Gastroesophageal sphincter (tissue), 4 donors: Measurements from ENCODE around the gene WNT7A. TPM values are rescaled to one million over a fixed set of nuclear protein-coding genes. Genes with fewer than 3 reads are reported as not detected.

Experiments
- ATAC-seq: fragments of 150-250 bp; one replicate; pipeline ENCODE4 v1.9.1; 2016; ENCODE audit warnings: mild to moderate bottlenecking, moderate library complexity
- H3K27ac ChIP-seq, 4 donors: fragments of 200-600 bp; sonication (generic) in 3 of 4; 1 replicate in 3 of 4; 2 replicates in 1 of 4; pipeline ENCODE4 v1.5.1; 2016 to 2019
- H3K27me3 ChIP-seq: fragments of 200-600 bp; sonication (generic); one replicate; pipeline ENCODE4 v1.5.1; 2019
- H3K36me3 ChIP-seq, 2 donors: fragments of 200-600 bp; sonication (generic); one replicate each; pipeline ENCODE4 v1.5.1; 2019; ENCODE audit warnings: control low read depth in 1 of 2
- H3K4me1 ChIP-seq, 3 donors: fragments of 200-600 bp; sonication (generic); 1 replicate in 2 of 3; 2 replicates in 1 of 3; pipeline ENCODE4 v1.5.1; 2016 to 2019; ENCODE audit warnings: control low read depth in 2 of 3
- H3K4me3 ChIP-seq, 2 donors: fragments of 200-600 bp; sonication (generic); one replicate each; pipeline ENCODE4 v1.5.1; 2019; ENCODE audit warnings: mild to moderate bottlenecking in 1 of 2, moderate library complexity in 1 of 2
- H3K9me3 ChIP-seq, 3 donors: fragments of 200-600 bp; sonication (generic); one replicate each; pipeline ENCODE4 v1.5.1; 2017 to 2019; ENCODE audit warnings: control low read depth in 2 of 3
- EP300 ChIP-seq: sonication (generic); formaldehyde crosslinking; IDR thresholded peaks from one replicate; pipeline ENCODE4 v1.6.1; 2017; ENCODE audit warnings: antibody characterized with exemption, mild to moderate bottlenecking
- POLR2A ChIP-seq, 2 donors: fragments of 450-650 bp; IDR thresholded peaks; one replicate each; pipeline ENCODE4 v1.6.1; 2017; ENCODE audit warnings: antibody characterized with exemption in 2 of 2, mild to moderate bottlenecking in 2 of 2, moderate library complexity in 1 of 2
- POLR2AphosphoS5 ChIP-seq: sonication (generic); formaldehyde crosslinking; IDR thresholded peaks from one replicate; pipeline ENCODE4 v1.6.1; 2017; ENCODE audit warnings: antibody characterized with exemption
- WGBS, 2 donors: methylation state at CpG; one replicate each; pipeline ENCODE4 v1.1.5; 2018; ENCODE audit warnings: low coverage in 1 of 2; 5-methylcytosine and 5-hydroxymethylcytosine counted together
- total RNA-seq, 4 donors: library from RNA; depleted of rRNA; stranded (reverse); fragments of >200 nt; gene quantifications; one replicate each; pipeline ENCODE4 v1.1.0, GENCODE V29; 2016
- TF ChIP-seq, protein P1 (sequence below), 4 experiments: fragments of 200-600 bp in 2 of 4; fragments of 450-650 bp in 2 of 4; sonication (generic) in 1 of 4; IDR thresholded peaks; one replicate each; pipeline ENCODE4 v1.5.1; 2017 to 2019; ENCODE audit warnings: antibody characterized with exemption in 4 of 4, mild to moderate bottlenecking in 2 of 4, moderate library complexity in 2 of 4

Gene WNT7A
- total RNA-seq, 4 donors from 2014 or later, result 0.13 to 0.77 TPM; not detected in 2

GRCh38 chr3:13885704-13886010 is 5.8 kb upstream of the WNT7A start:
- ATAC-seq, result no peak

DNA sequence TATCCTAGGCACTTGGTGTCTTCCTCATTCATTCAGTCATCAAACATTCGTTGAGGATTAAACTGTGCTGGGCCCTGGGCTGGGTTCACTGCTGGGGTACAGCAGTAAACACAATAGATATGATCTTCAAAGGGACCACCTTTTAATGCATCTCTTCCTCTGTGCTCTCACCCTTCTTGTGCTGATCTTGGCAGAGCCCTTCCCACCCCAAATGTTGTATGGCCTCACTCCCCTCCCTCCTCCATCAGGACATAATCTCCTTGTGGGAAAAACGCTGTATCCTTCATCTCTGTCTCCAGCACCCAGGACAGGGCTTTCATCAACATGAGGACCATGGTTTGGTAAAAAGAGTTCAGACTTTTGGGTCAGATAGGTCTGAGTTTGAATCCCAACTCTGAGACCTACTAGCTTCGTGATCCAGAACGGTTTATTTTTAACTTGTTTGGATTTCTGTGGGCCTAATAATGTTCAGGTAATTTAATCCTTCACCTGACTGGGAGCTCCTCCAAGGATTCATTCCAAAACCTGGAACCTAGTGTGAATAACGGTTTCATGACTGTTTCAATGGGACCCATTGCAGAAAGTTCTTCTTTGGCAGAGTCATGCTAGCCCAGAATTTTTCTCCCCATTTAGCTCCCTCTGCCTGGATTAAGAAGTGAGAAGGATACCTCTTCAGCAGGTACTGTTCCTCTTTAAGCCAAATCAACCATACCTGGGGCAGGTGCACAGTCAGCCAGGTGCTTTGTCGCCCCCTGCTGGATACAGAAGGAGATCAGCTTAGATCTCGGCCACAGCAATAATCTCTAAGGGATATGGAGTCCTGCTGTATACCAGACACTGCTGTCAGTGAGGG is 5.2 kb upstream of the WNT7A start:
- no peak for ATAC-seq
- no peaks in the 10 kb centered on the region for H3K36me3 ChIP-seq
- no peak overlapping the region for H3K4me3 ChIP-seq
- 22 to 27% methylated on average over 6 to 7 of the region's 7 CpGs for WGBS, 2 donors
- peaks cover 0 to 7% (median 0%) of the 10 kb centered on the region in 3 donors for H3K4me1 ChIP-seq
- no peak overlapping the region for H3K27ac ChIP-seq
- H3K27me3 ChIP-seq, result peaks cover 66% of the 10 kb centered on the region
- peaks cover 0 to 8% (median 0%) of the 10 kb centered on the region in 3 donors for H3K9me3 ChIP-seq
- TF ChIP-seq, protein P1, sequence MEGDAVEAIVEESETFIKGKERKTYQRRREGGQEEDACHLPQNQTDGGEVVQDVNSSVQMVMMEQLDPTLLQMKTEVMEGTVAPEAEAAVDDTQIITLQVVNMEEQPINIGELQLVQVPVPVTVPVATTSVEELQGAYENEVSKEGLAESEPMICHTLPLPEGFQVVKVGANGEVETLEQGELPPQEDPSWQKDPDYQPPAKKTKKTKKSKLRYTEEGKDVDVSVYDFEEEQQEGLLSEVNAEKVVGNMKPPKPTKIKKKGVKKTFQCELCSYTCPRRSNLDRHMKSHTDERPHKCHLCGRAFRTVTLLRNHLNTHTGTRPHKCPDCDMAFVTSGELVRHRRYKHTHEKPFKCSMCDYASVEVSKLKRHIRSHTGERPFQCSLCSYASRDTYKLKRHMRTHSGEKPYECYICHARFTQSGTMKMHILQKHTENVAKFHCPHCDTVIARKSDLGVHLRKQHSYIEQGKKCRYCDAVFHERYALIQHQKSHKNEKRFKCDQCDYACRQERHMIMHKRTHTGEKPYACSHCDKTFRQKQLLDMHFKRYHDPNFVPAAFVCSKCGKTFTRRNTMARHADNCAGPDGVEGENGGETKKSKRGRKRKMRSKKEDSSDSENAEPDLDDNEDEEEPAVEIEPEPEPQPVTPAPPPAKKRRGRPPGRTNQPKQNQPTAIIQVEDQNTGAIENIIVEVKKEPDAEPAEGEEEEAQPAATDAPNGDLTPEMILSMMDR (IDR thresholded peaks at IDR 0.05), result peak in 1 of 4 experiments; percentile 32
- TF ChIP-seq EP300, result no peak
- TF ChIP-seq POLR2AphosphoS5, result no peak
- TF ChIP-seq POLR2A (IDR thresholded peaks at IDR 0.05), result no peak

More at GRCh38 chr3:13885704-13886010, 5.8 kb upstream of the WNT7A start:
- no peak for TF ChIP-seq POLR2A (IDR thresholded peaks at IDR 0.05)
- TF ChIP-seq POLR2AphosphoS5, result no peak
- TF ChIP-seq, protein P1 (IDR thresholded peaks at IDR 0.05), result no peak
- no peak for TF ChIP-seq EP300
- no peaks in the 10 kb centered on the region for H3K36me3 ChIP-seq
- H3K9me3 ChIP-seq, result peaks cover 0 to 8% (median 0%) of the 10 kb centered on the region in 3 donors
- H3K4me3 ChIP-seq, result no peak overlapping the region
- 27 to 32% methylated on average over 5 of the region's 8 CpGs for WGBS, 2 donors
- peaks cover 0 to 2% (median 0%) of the 10 kb centered on the region in 3 donors for H3K4me1 ChIP-seq
- no peak overlapping the region for H3K27ac ChIP-seq
- peaks cover 60% of the 10 kb centered on the region for H3K27me3 ChIP-seq

DNA sequence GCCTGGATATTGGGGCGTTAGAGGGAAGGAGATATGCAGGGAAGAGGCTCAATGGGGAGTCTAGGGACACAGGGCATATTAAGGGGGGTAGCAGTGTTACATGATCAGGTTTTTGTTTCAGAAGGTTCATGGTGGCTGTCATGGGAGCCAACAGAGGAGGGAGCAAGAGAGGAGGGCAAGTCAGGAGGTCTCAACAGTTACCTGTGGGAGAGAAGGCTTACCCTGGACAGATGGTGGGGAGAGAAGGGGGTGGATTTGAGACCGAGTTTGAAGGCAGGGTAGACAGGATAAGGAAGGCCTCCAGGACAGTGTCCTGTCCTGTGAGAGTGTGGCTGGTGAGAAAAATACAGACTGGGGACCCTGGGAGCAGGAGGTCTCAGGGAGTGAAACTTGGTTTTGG is 3.8 kb upstream of the WNT7A start:
- WGBS, 2 donors, result 42 to 57% methylated on average over 2 of the region's 2 CpGs
- no peak overlapping the region for H3K4me3 ChIP-seq

GRCh38 chr3:13882876-13883275 is 3.0 kb upstream of the WNT7A start:
- TF ChIP-seq, protein P1 (IDR thresholded peaks at IDR 0.05), result no peak
- TF ChIP-seq POLR2AphosphoS5, result no peak
- no peak for TF ChIP-seq EP300
- TF ChIP-seq POLR2A (IDR thresholded peaks at IDR 0.05), result no peak
- peaks cover 88% of the 10 kb centered on the region for H3K27me3 ChIP-seq
- no peaks in the 10 kb centered on the region for H3K36me3 ChIP-seq
- H3K4me3 ChIP-seq, result no peak overlapping the region
- H3K4me1 ChIP-seq, result peaks cover 0 to 29% (median 16%) of the 10 kb centered on the region in 3 donors
- no peak overlapping the region for H3K27ac ChIP-seq
- ATAC-seq, result no peak
- 94 to 100% methylated on average over 3 of the region's 3 CpGs for WGBS, 2 donors
- H3K9me3 ChIP-seq, result peaks cover 0 to 8% (median 0%) of the 10 kb centered on the region in 3 donors

More for the DNA sequence above, 3.8 kb upstream of the WNT7A start:
- Histone ChIP-seq H3K36me3 (no peaks in the 10 kb centered on the region), H3K27me3 (peaks cover 80% of the 10 kb centered on the region), H3K27ac (no peak overlapping the region), H3K4me1 (peaks cover 0 to 21% (median 11%) of the 10 kb centered on the region in 3 donors), H3K9me3 (peaks cover 0 to 8% (median 0%) of the 10 kb centered on the region in 3 donors)
- ATAC-seq, result no peak
- TF ChIP-seq EP300, result no peak
- no peak for TF ChIP-seq POLR2A (IDR thresholded peaks at IDR 0.05)
- TF ChIP-seq POLR2AphosphoS5, result no peak
- TF ChIP-seq, protein P1 (IDR thresholded peaks at IDR 0.05), result no peak
